Rectal smooth muscle tissue (tissue), 1 donor: ENCODE measurements around the gene SYF2.

Experiments used
- H3K27ac ChIP-seq: one replicate; pipeline ENCODE4 v1.7.0; 2013; ENCODE audit warnings: low read depth, low read length, inconsistent platforms
- H3K27me3 ChIP-seq: one replicate; pipeline ENCODE4 v1.7.0; 2013; ENCODE audit warnings: low read length; ENCODE audit not compliant: control insufficient read depth, insufficient read depth
- H3K36me3 ChIP-seq: one replicate; pipeline ENCODE4 v1.7.0; 2013; ENCODE audit warnings: low read length; ENCODE audit not compliant: control insufficient read depth, insufficient read depth
- H3K4me1 ChIP-seq: one replicate; pipeline ENCODE4 v1.7.0; 2013; ENCODE audit warnings: low read length; ENCODE audit not compliant: control insufficient read depth, insufficient read depth
- H3K4me3 ChIP-seq: one replicate; pipeline ENCODE4 v1.7.0; 2013; ENCODE audit warnings: low read length
- H3K9ac ChIP-seq: one replicate; pipeline ENCODE4 v1.7.0; 2013; ENCODE audit warnings: low read length

SYF2 gene

DNA sequence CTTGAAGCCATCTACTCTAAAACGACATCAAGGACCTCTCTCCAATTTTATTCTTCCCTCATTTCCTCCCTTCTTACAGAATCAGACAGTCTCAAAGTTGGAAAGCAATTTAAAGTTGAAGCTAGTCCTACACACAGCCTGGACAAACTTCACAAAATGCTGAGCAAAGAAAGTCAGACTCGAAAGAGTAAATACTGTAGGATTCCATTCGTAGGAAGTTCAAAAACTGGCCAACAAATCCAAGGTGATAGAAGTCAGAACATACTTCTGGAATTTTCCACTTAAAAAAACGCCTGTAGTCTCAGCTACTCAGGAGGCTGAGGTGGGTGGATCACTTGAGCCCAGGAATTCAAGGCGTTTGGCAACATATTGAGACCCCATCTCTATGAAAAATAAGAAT, 19.6 kb downstream of the SYF2 start:
- no peak overlapping the region for H3K4me3 ChIP-seq
- no peaks in the 10 kb centered on the region for H3K36me3 ChIP-seq
- no peak overlapping the region for H3K9ac ChIP-seq
- H3K27ac ChIP-seq = no peak overlapping the region
- no peaks in the 10 kb centered on the region for H3K27me3 ChIP-seq
- H3K4me1 ChIP-seq = no peaks in the 10 kb centered on the region

GRCh38 chr1:25210728-25211127, 21.6 kb downstream of the SYF2 start:
- Histone ChIP-seq H3K27ac (no peak overlapping the region), H3K9ac (no peak overlapping the region), H3K27me3 (no peaks in the 10 kb centered on the region), H3K4me3 (no peak overlapping the region), H3K36me3 (no peaks in the 10 kb centered on the region), H3K4me1 (no peaks in the 10 kb centered on the region)

DNA sequence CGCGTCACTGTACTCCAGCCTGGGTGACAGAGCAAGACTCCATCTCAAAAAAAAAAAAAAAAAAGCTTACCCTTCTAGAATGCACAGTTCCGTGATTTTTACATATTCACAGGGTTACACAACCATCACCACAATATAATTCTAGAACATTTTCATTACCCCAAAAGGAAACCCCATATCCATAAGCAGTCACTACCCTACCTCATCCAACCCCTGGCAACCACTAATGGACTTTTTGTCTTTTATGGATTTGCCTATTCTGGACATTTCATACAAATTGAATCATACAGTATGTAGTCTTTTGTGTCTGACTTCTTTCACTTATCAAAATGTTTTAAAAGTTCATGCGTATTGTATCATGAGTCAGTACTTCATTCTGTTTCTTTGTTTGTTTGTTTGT, 22.8 kb downstream of the SYF2 start:
- no peaks in the 10 kb centered on the region for H3K36me3 ChIP-seq

DNA sequence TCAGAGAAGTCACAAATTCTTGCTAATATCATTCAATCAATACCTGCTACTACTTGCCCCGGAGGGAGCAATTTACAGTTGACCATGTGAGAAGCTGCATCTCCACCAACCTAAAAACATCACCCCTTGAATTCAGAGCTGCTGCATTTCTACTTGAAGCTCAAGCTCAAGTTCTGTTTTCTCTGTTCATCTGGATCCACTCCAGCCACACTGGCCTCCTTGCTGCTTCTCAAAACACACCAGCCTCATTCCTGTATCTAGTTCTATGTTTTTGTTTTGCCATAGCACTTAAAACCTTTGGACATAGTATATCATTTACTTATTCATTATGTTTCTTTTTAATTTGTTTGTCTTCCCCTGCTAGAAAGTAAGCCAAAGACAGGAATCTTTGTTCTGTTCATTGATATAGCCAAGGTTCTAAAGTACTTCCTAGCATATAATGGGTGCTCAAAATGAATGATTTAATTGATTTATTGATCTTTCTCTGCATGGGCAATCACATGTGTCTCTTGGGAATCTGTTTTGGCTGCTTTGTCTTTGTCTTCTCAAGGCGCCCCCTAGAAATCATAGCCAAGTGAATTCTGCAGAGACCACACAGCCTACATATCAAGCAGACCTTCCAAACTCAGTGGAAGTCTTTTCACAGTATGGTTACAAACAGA, 23.6 kb downstream of the SYF2 start:
- no peaks in the 10 kb centered on the region for H3K36me3 ChIP-seq
- H3K27ac ChIP-seq = no peak overlapping the region
- no peak overlapping the region for H3K4me3 ChIP-seq
- no peaks in the 10 kb centered on the region for H3K4me1 ChIP-seq
- H3K27me3 ChIP-seq = no peaks in the 10 kb centered on the region
- no peak overlapping the region for H3K9ac ChIP-seq

More for the DNA sequence above, 22.8 kb downstream of the SYF2 start:
- no peak overlapping the region for H3K27ac ChIP-seq
- H3K4me1 ChIP-seq = no peaks in the 10 kb centered on the region
- H3K27me3 ChIP-seq = no peaks in the 10 kb centered on the region
- no peak overlapping the region for H3K9ac ChIP-seq
- H3K4me3 ChIP-seq = no peak overlapping the region

- no peak overlapping the region for H3K4me3 ChIP-seq
- H3K27me3 ChIP-seq = no peaks in the 10 kb centered on the region
Observed at GRCh38 chr1:25208092-25208491, 24.2 kb downstream of the SYF2 start.

DNA sequence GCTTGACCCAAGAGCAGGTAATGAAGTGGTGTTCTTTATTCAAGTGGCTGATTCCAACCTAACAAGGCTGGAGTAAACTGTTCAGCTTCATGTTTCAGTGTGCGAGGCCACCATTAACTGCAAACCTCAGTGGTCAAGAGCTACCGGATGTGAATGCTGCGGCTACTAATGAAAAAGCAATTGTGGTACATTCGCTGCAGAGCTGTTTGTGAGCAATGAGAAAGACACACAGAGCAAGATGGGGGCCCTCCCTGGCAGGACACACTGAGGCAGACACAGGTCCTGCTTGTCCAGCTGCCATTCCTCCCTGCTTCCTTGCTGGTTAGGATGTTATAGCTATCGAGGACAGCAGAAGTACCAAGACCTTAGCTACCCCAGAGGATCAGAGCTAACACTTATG, 26.1 kb downstream of the SYF2 start:
- no peak overlapping the region for H3K9ac ChIP-seq
- no peaks in the 10 kb centered on the region for H3K27me3 ChIP-seq
- H3K4me1 ChIP-seq = no peaks in the 10 kb centered on the region

More at GRCh38 chr1:25208092-25208491, 24.2 kb downstream of the SYF2 start:
- H3K36me3 ChIP-seq = no peaks in the 10 kb centered on the region
- no peak overlapping the region for H3K27ac ChIP-seq
- H3K4me1 ChIP-seq = no peaks in the 10 kb centered on the region
- no peak overlapping the region for H3K9ac ChIP-seq

DNA sequence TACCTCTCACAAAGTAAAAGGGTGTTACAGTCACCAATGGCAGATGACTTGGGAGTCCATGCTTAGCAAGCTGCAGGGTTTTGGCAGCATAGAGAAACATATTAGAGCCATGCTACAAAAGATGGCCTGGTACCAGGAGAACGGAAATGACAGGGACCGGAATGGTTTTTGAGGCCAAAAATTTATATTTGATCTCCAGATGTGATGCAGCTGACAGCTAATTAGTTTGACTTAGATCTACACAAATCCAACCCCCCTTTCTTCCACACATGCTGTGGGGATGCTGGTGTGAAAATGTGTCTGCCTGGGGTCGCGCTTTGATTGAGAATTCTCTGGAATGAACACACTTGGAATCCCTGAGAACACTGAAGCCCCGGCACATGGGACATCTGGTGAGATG, 26.5 kb downstream of the SYF2 start:
- H3K9ac ChIP-seq = no peak overlapping the region
- H3K36me3 ChIP-seq = no peaks in the 10 kb centered on the region
- no peak overlapping the region for H3K4me3 ChIP-seq
- no peaks in the 10 kb centered on the region for H3K27me3 ChIP-seq
- H3K4me1 ChIP-seq = no peaks in the 10 kb centered on the region
- H3K27ac ChIP-seq = no peak overlapping the region

More for the DNA sequence above, 26.1 kb downstream of the SYF2 start:
- H3K36me3 ChIP-seq = no peaks in the 10 kb centered on the region
- no peak overlapping the region for H3K27ac ChIP-seq
- no peak overlapping the region for H3K4me3 ChIP-seq

- no peak overlapping the region for H3K27ac ChIP-seq
- H3K4me1 ChIP-seq = no peaks in the 10 kb centered on the region
- no peaks in the 10 kb centered on the region for H3K36me3 ChIP-seq
- H3K27me3 ChIP-seq = no peaks in the 10 kb centered on the region
- no peak overlapping the region for H3K4me3 ChIP-seq
- no peak overlapping the region for H3K9ac ChIP-seq
Observed at GRCh38 chr1:25204797-25205480, 27.4 kb downstream of the SYF2 start.

GRCh38 chr1:25201006-25201405, 31.3 kb downstream of the SYF2 start:
- no peaks in the 10 kb centered on the region for H3K4me1 ChIP-seq
- H3K4me3 ChIP-seq = no peak overlapping the region
- no peaks in the 10 kb centered on the region for H3K36me3 ChIP-seq
- H3K27me3 ChIP-seq = peaks cover 2% of the 10 kb centered on the region
- H3K9ac ChIP-seq = no peak overlapping the region
- H3K27ac ChIP-seq = no peak overlapping the region

DNA sequence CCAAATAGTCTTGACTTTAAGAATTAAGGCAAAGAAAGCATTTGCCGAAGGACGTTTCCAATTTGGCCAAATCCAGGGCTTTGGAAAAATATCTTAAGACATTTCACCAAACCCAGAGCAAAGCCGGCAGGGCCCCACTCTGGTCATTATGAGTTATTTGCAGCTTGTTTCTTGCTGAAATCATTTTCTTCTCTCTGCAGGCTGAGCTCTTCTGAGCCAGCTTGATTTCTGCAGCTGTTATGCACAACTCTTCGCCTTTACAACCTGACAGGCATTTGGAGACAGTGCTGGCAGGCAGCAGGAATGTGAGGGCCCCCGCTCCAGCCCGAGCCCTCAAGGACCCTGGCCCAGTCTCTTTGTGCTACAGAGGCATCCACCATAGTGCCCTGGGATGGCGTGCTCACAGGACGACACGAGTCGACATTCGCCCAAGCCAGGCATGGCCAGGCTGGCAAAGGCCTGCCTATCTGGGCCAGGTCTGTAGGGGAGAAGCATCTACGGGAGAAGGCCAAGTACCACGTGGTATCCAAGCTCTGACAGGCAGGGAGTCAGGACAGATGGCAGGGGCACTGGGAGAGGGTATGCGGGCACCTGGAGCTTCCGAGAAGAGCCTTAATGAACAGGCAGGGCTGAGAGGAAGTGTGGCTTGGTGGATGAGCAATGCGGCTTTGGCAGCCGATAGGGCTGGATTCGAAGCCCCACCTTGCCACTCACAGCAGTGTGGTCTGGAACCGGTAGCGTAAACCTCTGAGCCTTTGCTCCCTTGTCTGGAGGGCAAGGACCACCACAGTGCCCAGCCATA, 32.3 kb downstream of the SYF2 start:
- Histone ChIP-seq H3K9ac (no peak overlapping the region), H3K4me3 (no peak overlapping the region), H3K27ac (no peak overlapping the region), H3K27me3 (peaks cover 2% of the 10 kb centered on the region), H3K4me1 (no peaks in the 10 kb centered on the region), H3K36me3 (no peaks in the 10 kb centered on the region)

GRCh38 chr1:25198663-25199252, 33.5 kb downstream of the SYF2 start:
- no peak overlapping the region for H3K4me3 ChIP-seq
- H3K9ac ChIP-seq = no peak overlapping the region
- peak overlapping the region; percentile 4 for H3K27ac ChIP-seq
- no peaks in the 10 kb centered on the region for H3K4me1 ChIP-seq
- no peaks in the 10 kb centered on the region for H3K36me3 ChIP-seq
- peaks cover 2% of the 10 kb centered on the region for H3K27me3 ChIP-seq

DNA sequence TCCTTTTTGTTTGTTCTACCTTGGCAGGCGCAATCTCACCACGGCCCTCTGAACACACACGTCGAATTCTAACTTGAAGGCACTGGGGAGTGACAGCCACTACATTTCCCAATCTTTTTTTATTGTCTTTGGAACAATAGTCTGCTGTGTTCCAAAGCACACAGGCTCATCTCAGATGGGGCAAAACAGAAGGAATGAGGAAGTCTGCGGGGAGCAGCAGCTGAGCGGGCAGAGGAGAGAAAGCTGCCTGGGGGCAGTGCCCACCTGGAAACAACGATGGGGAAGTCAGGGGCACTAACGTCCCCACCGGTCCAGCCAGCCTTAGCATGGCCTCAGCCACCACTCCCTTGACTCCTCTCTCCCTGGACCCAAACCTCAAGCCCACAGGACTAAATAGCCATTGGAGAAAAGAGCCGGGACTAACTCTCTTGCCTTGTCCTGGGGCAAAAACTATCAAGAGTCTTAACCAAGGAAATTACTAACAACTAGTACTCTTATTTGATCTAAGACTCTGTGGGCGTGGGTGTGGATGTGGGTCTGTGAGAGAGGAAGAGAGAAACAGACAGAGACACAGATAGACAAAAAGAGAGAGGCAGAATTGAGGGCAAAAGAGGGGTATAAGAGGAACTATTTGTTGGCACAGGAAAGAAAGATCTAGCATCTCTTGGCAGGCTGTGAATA, 34.2 kb downstream of the SYF2 start:
- peaks cover 2% of the 10 kb centered on the region for H3K27me3 ChIP-seq
- H3K4me3 ChIP-seq = no peak overlapping the region
- no peaks in the 10 kb centered on the region for H3K36me3 ChIP-seq
- no peak overlapping the region for H3K9ac ChIP-seq
- no peaks in the 10 kb centered on the region for H3K4me1 ChIP-seq
- H3K27ac ChIP-seq = no peak overlapping the region
